ENCODE results near the gene DACT3.

Gene DACT3

GRCh38 chr19:46687438-46688145, 26.6 kb upstream of the DACT3 start:
- Histone ChIP-seq H3K36me3 (ENCODE audit: low read depth) (peaks cover 87% of the 10 kb centered on the region), H3K9me3 (ENCODE audit: severe bottlenecking) (no peaks in the 10 kb centered on the region), H3K27ac (ENCODE audit: poor library complexity, severe bottlenecking) (no peak overlapping the region), H3K4me1 (ENCODE audit: insufficient read depth, poor library complexity, severe bottlenecking) (no peaks in the 10 kb centered on the region), H3K27me3 (ENCODE audit: insufficient read depth, poor library complexity, severe bottlenecking) (no peaks in the 10 kb centered on the region), H3K4me3 (ENCODE audit: severe bottlenecking) (no peak overlapping the region)
- no peak for DNase-seq (ENCODE audit: low spot score)
- ATAC-seq (ENCODE audit: low read depth) = no peak
- TF ChIP-seq CTCF (IDR thresholded peaks at IDR 0.05; ENCODE audit: poor library complexity, severe bottlenecking) = no peak

- DNase-seq (ENCODE audit: low spot score) = no peak
- TF ChIP-seq CTCF (IDR thresholded peaks at IDR 0.05; ENCODE audit: poor library complexity, severe bottlenecking) = no peak
- H3K9me3 ChIP-seq (ENCODE audit: severe bottlenecking) = no peaks in the 10 kb centered on the region
- ATAC-seq (ENCODE audit: low read depth) = no peak
- H3K27me3 ChIP-seq (ENCODE audit: insufficient read depth, poor library complexity, severe bottlenecking) = no peaks in the 10 kb centered on the region
- peaks cover 77% of the 10 kb centered on the region for H3K36me3 ChIP-seq (ENCODE audit: low read depth)
- no peak overlapping the region for H3K27ac ChIP-seq (ENCODE audit: poor library complexity, severe bottlenecking)
- H3K4me3 ChIP-seq (ENCODE audit: severe bottlenecking) = no peak overlapping the region
- H3K4me1 ChIP-seq (ENCODE audit: insufficient read depth, poor library complexity, severe bottlenecking) = no peaks in the 10 kb centered on the region
Measured at GRCh38 chr19:46685189-46685588, 24.2 kb upstream of the DACT3 start.

- no peaks in the 10 kb centered on the region for H3K4me1 ChIP-seq (ENCODE audit: insufficient read depth, poor library complexity, severe bottlenecking)
- H3K27ac ChIP-seq (ENCODE audit: poor library complexity, severe bottlenecking) = no peak overlapping the region
- TF ChIP-seq CTCF (IDR thresholded peaks at IDR 0.05; ENCODE audit: poor library complexity, severe bottlenecking) = no peak
- H3K9me3 ChIP-seq (ENCODE audit: severe bottlenecking) = no peaks in the 10 kb centered on the region
- ATAC-seq (ENCODE audit: low read depth) (peak; percentile 62; the same call in 2 of the 3 replicates), DNase-seq (ENCODE audit: low spot score) (no peak)
- no peak overlapping the region for H3K4me3 ChIP-seq (ENCODE audit: severe bottlenecking)
- H3K27me3 ChIP-seq (ENCODE audit: insufficient read depth, poor library complexity, severe bottlenecking) = no peaks in the 10 kb centered on the region
- H3K36me3 ChIP-seq (ENCODE audit: low read depth) = peaks cover 83% of the 10 kb centered on the region
Measured at GRCh38 chr19:46678110-46678732, 17.2 kb upstream of the DACT3 start.

GRCh38 chr19:46674416-46675178, 13.6 kb upstream of the DACT3 start:
- Histone ChIP-seq H3K36me3 (ENCODE audit: low read depth) (peaks cover 57% of the 10 kb centered on the region), H3K27ac (ENCODE audit: poor library complexity, severe bottlenecking) (no peak overlapping the region), H3K9me3 (ENCODE audit: severe bottlenecking) (no peaks in the 10 kb centered on the region), H3K4me3 (ENCODE audit: severe bottlenecking) (no peak overlapping the region), H3K4me1 (ENCODE audit: insufficient read depth, poor library complexity, severe bottlenecking) (no peaks in the 10 kb centered on the region), H3K27me3 (ENCODE audit: insufficient read depth, poor library complexity, severe bottlenecking) (no peaks in the 10 kb centered on the region)
- DNase-seq (ENCODE audit: low spot score) = no peak
- peak; percentile 76 for ATAC-seq (ENCODE audit: low read depth)
- TF ChIP-seq CTCF (IDR thresholded peaks at IDR 0.05; ENCODE audit: poor library complexity, severe bottlenecking) = no peak

All from RWPE2 (cell line).